Femur (tissue), 1 donor: Measurements from ENCODE around the gene ASTN1.
"Not testable (repeated sequence)": the region's sequence is repeated elsewhere in the genome, so short reads cannot be mapped to it uniquely, and the experiment has no call there.

Source experiments
- DNase-seq: peaks from one replicate; pipeline ENCODE4 v3.0.0-alpha.2; 2017

ASTN1 gene

GRCh38 chr1:177103005-177103852 lies 61.3 kb downstream of the ASTN1 start:
- no peak for DNase-seq

- DNase-seq = no peak
Measured at GRCh38 chr1:177092001-177092400, 72.5 kb downstream of the ASTN1 start.

DNA sequence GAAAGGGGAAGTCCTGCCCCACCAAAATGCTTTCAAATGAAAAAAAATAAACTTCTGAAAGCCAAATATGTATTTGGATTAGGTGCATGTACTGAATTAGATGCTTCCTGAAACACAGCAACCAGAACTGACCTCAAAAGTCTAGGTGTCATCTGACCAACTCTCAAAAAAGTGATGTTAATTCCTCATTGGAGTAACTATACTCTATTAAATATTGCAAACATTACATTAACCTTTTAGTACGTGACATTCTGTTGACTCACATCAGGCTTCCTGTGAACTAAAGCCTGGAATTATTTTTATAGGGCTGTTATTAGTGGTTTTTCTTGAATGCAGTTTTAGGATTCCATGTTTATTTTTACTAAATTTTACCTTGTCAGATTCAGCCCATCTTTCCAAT lies 73.5 kb downstream of the ASTN1 start:
- no peak for DNase-seq

- no peak for DNase-seq
Measured at GRCh38 chr1:177088966-177089365, 75.5 kb downstream of the ASTN1 start.

DNA sequence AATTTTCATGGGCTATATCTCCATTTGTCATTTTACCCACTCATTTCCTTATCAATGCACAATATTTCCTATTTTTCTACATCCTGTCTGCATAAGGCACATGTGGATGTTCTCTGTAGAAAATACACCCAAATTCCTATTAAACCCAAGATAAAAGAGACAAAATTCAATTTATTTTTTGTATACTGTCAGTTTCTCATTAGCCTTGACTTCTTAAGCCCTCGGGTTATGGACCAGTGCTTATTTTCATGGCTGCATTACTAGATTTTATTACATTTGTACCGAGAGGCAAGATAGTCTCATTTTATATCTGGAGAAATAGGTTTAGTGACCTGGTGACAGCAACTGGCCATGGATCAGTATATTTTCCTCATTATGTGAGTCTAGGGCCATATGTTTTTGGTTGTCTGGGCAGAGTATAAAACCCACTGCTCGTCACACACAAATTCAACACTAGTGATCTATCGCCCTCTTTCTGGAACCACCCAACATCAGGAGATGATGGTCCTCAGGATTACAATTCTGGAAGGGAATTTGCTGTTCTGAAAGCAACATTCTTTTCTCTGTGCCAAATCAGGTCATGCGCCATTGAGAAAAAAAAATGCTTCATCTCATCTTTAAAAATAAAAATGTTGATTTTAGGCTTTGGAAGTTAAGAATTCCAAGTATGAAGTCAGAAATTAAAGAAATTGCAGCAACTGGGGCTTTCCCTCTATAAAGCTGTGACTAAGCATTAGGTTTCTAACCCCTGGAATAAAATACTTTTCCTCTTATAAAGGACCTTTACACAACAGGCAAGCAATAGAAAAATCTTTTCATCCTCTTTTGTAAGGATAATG lies 81.4 kb downstream of the ASTN1 start:
- no peak for DNase-seq

DNA sequence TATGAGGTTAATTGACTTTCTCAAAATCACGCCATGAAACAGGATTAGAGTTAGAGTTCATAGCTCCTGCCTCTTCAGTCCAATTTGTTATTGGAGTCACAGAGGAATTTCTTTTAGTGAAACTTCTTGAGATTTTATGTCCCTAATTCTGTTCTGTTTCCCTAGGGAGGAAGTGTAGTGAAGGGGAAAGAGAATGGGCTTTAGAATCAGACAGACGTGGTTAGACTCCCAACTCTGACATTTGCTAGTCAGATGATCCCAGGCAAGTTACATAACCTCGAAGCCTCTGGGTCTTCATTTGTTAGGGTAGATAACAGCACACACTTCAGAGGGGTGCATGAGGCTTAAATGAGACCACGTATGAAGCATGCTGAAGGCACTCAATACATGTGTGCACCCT lies 83.9 kb downstream of the ASTN1 start:
- DNase-seq = no peak

- no peak for DNase-seq
Measured at GRCh38 chr1:177077734-177078499, 86.6 kb downstream of the ASTN1 start.

GRCh38 chr1:177077006-177077405 lies 87.5 kb downstream of the ASTN1 start:
- DNase-seq = no peak

- DNase-seq = not testable (repeated sequence)
Measured at GRCh38 chr1:177074811-177075210, 89.7 kb downstream of the ASTN1 start.

GRCh38 chr1:177069490-177069889 lies 95.0 kb downstream of the ASTN1 start:
- no peak for DNase-seq

DNA sequence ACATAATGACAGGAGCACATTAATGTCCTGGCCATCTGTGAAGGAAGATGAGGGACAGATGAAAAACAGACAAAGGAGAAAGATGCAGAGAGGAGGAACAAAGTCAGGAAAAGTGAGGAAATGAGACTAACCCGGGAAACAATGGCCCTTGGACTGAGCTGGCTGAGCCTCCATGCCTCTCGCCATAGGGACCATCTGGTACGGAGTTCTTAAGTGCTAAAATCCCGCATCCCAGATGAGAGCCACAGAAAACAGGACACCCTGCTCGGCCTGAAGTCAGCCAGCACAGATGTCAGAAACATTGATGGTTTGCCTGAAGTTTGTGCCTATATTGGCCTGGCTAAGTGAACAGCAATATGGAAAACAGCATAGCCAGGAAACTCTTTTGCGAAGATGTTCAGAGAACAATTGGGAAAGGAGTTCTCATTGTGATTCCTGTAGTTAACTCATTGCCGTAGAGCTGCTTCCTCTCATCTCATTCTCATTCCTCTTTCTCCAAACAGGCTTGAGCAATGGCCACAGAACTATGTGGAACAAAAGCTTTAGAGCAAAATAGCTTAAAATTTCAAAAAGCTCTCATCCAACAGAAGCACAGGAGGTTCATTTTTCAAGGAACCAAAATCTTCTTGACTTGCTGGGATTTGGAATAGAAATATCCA lies 96.6 kb downstream of the ASTN1 start:
- no peak for DNase-seq

GRCh38 chr1:177065430-177065829 lies 99.1 kb downstream of the ASTN1 start:
- DNase-seq = no peak

DNA sequence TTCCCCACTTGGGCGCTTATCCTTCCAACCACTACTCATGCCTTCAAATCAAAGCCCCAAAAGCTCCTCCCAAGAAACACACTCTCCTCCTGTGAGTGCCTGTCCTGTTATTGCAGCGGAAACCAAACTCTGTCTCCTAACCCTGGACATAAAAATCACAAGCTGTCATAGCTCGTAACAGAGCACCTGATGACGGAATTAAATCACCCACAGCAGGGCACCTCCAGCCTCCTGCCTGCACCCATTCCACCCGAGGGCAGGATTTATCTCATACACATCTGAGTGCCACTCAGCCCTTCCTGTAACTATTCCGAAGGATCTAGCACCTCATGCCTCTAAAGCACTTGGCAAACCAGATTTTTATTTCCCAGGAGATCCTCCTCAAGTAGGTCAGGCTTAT lies 100.9 kb downstream of the ASTN1 start:
- no peak for DNase-seq

GRCh38 chr1:177054542-177054941 lies 110.0 kb downstream of the ASTN1 start:
- no peak for DNase-seq

DNA sequence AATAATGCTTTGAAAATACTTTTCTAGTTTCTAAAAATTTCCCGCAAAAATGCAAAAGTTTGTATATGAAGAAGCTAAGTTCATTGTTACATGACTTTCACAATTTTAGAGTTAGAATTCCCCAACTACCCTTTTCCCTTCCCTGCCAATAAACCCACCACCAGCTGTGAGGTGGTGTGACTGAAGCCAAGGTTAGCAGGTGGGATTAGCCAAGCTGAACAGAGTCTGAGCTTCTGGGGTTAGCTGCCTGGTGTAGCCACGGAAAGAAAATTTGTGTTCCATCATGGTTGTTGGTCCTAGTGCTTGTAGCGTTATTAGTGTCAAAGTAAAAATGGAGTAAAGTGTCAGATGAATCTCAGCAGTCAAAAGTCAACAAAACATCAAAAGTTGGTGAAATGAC lies 110.9 kb downstream of the ASTN1 start:
- no peak for DNase-seq

DNA sequence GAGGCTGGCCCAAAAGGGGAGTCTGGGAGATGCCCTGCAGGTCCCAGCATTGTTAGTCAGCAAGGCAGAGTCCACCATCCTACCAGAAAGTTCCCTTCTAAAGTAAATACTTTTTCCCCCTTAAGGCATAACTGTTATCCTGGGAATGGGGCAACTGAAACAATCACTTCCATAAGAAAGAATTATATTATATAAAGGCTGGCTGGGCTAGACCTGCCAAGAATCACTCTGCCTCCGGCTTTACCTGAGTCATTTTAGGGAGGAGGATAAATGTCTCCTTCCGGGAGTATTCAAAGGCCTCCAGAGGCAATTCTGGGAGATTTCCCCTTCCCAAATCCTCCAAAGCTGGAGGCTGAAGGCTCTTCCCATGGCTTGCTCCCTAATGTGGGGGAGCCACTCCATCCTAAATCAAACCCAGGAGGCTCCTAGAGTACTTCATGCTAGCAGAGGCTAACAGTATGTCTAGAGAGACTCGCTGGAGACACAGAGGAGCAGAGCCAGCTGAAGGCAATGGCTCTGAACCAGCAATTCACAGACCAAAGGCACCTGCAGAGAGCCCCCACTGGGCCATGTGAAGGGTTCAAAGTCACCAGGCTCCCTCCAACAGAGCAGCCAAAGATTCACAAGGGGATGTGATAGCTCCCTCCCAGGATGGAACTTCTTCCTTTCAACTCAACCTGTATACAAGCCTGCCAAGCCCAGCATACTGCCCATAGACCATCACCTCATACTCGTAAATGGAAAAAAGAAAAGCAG lies 116.0 kb downstream of the ASTN1 start:
- DNase-seq = no peak

DNA sequence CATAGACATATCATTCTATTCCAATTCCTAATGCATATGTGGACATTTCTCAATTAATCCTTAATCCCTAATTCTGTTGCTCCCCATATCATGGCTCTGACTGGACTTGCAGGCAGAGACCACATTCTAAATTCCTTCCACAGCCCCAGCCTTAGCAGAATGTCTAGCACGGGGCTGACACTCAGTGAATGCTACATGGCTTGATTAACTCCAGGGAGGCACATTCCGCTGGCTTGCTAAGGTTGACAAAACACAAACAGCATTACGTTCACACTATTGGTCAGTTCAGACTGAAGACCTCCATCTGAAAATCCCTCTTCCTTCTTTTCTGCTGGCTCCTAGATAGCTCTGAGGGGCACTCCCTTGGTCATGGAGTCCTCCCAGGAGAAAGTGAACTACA lies 119.4 kb downstream of the ASTN1 start:
- no peak for DNase-seq

- DNase-seq = no peak
Measured at GRCh38 chr1:177044390-177044789, 120.1 kb downstream of the ASTN1 start.

- DNase-seq = no peak
Measured at GRCh38 chr1:177043597-177043996, 120.9 kb downstream of the ASTN1 start.

GRCh38 chr1:177035586-177035985 lies 128.9 kb downstream of the ASTN1 start:
- DNase-seq = no peak

DNA sequence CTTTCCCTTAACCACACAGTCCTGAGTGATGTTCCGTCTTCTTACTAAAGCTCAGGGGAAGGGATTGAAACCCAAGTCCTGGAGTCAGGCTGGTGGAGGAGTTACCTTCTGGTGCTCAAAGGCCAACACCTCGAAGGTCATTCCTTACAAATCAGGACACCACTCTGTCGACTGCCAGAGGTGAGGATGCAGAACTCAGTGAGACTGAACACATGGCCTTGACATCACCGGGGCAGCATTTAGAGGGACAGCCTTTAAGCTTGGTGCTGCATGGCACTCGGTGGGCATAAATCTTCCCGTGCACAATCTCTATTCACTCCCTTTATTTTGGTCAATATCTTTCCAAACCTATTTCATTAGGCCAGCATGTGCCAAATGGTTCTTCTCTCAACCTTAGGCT lies 130.9 kb downstream of the ASTN1 start:
- DNase-seq = no peak

DNA sequence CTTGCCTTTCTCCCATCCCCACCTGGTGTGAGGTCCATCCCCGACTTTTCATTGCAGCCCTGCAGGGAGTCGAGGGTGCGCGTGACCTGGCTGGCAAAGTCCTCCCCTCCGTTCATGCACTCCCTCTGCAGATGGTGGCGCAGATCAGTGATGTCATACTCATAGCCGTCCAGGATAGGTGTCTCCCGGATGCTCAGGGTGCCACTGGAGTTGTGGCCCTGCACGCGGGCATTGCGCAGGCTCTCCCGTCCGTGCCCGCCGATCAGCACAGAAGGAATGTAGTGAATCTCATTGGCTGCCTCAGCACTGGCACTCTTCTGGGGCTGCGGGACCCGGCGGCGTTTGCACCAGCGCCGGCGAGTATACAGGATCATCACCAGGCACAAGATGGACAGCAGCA lies 132.1 kb downstream of the ASTN1 start:
- no peak for DNase-seq
